NT2/D1 (cell line): Measurements from ENCODE around the gene RRBP1.

Experiments
- SUZ12 ChIP-seq: IDR thresholded peaks from 2 replicates; pipeline ENCODE4 v1.6.1; 2011; ENCODE audit not compliant: insufficient read length, insufficient read depth; ENCODE audit errors: extremely low read depth
- ZNF274 ChIP-seq: IDR thresholded peaks from 2 replicates; pipeline ENCODE4 v1.6.1; 2011; ENCODE audit warnings: mild to moderate bottlenecking, low read depth, low read length

DNA sequence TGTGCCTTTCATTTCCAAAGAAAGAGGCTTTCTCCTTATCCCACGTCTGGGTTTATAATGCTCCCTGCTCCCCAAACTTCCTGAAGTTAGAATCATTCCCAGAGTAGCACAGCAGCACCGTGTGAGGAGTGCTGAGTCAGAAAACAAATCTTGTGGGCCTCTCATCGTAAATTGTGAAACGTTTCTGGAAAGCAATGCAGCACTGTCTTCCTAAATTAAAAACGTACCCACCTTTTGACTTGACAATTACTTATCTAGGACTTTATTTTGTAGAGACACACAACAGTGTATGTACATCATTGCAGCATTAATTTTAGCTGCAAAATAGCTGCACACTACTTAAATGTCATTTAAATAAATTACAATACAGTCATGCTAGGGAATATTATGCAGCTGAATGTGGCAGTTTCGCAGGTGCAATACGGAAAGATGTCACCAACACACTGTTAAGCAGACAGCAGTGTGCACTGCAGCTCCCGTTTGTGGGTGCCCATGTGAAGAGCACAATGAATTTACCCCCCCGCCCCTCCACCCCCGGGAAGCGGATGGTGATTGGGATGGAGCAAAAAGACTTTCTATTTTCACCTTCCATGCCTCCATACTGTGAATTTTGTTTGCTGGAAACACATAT, 30.8 kb downstream of the RRBP1 start:
- TF ChIP-seq ZNF274 (no peak), SUZ12 (no peak)
